GM23338 (cell line): ENCODE data around the gene PORCN. TPM values are rescaled to one million over a fixed set of nuclear protein-coding genes. Genes with fewer than 3 reads are reported as not detected.

ENCODE experiments used
- ATAC-seq: fragments of 200-7000 bp; cut with Tn5 transposase; 3 replicates; pipeline ENCODE4 v1.9.1; 2020
- DNase-seq: peaks from one replicate; pipeline ENCODE4 v3.0.0-alpha.2; 2015; ENCODE audit warnings: low spot score
- H2AFZ ChIP-seq: fragments of 200-600 bp; sonication (generic); 2 replicates; pipeline ENCODE4 v1.8.0; 2016; ENCODE audit warnings: antibody characterized with exemption, mild to moderate bottlenecking, moderate library complexity
- H3F3A ChIP-seq: fragments of 200-600 bp; sonication (generic); replicated peaks from 2 replicates; pipeline ENCODE4 v1.8.0; 2017; ENCODE audit warnings: antibody characterized with exemption, mixed run types, low read depth
- H3K27ac ChIP-seq: fragments of 200-600 bp; sonication (generic); 2 replicates; pipeline ENCODE4 v1.6.1; 2016; ENCODE audit warnings: low read depth
- H3K27me3 ChIP-seq: fragments of 200-600 bp; sonication (generic); 2 replicates; pipeline ENCODE4 v1.8.0; 2016; ENCODE audit warnings: mild to moderate bottlenecking, mixed run types, moderate library complexity; ENCODE audit not compliant: insufficient read depth
- H3K36me3 ChIP-seq: fragments of 200-600 bp; sonication (generic); 2 replicates; pipeline ENCODE4 v1.8.0; 2016; ENCODE audit warnings: mild to moderate bottlenecking; ENCODE audit not compliant: insufficient read depth
- H3K4me1 ChIP-seq: fragments of 200-600 bp; sonication (generic); 2 replicates; pipeline ENCODE4 v1.8.0; 2016; ENCODE audit warnings: mild to moderate bottlenecking, moderate library complexity; ENCODE audit not compliant: insufficient read depth
- H3K4me2 ChIP-seq: fragments of 200-600 bp; sonication (generic); 2 replicates; pipeline ENCODE4 v1.7.1; 2017; ENCODE audit warnings: mixed run types
- H3K4me3 ChIP-seq: fragments of 200-600 bp; sonication (generic); 2 replicates; pipeline ENCODE4 v1.6.1; 2016; ENCODE audit warnings: mixed run types
- H3K79me2 ChIP-seq: fragments of 200-600 bp; sonication (generic); replicated peaks from 2 replicates; pipeline ENCODE4 v1.8.0; 2017; ENCODE audit warnings: mild to moderate bottlenecking; ENCODE audit not compliant: insufficient read depth
- H3K9me2 ChIP-seq: fragments of 200-600 bp; sonication (generic); 2 replicates; pipeline ENCODE4 v1.8.0; 2017; ENCODE audit not compliant: insufficient read depth
- H4K20me1 ChIP-seq: fragments of 200-600 bp; sonication (generic); replicated peaks from 2 replicates; pipeline ENCODE4 v1.8.0; 2017; ENCODE audit warnings: mild to moderate bottlenecking; ENCODE audit not compliant: insufficient read depth
- H3K27ac Mint-ChIP-seq: 2 replicates; pipeline ENCODE4 v1.8.0; 2020; ENCODE audit warnings: inconsistent platforms, mild to moderate bottlenecking, moderate library complexity, mixed read lengths
- H3K27me3 Mint-ChIP-seq: 3 replicates; pipeline ENCODE4 v1.8.0; 2022; ENCODE audit warnings: low read depth, mild to moderate bottlenecking, moderate library complexity, mixed read lengths, inconsistent platforms; ENCODE audit not compliant: insufficient read depth, poor library complexity
- H3K36me3 Mint-ChIP-seq: 3 replicates; pipeline ENCODE4 v1.8.0; 2021; ENCODE audit warnings: low read depth, mild to moderate bottlenecking, inconsistent platforms, moderate library complexity, mixed read lengths
- H3K4me1 Mint-ChIP-seq: 3 replicates; pipeline ENCODE4 v1.8.0; 2020; ENCODE audit warnings: mild to moderate bottlenecking, inconsistent platforms, mixed read lengths
- H3K4me3 Mint-ChIP-seq: 3 replicates; pipeline ENCODE4 v1.8.0; 2021; ENCODE audit warnings: moderate library complexity, mild to moderate bottlenecking, inconsistent platforms, mixed read lengths
- H3K9me3 Mint-ChIP-seq: 3 replicates; pipeline ENCODE4 v1.8.0; 2020; ENCODE audit warnings: moderate library complexity, mild to moderate bottlenecking, inconsistent platforms, mixed read lengths
- CREB1 ChIP-seq: fragments of 250-450 bp; sonication (Bioruptor Pico); IDR thresholded peaks from 2 replicates; pipeline ENCODE4 v1.5.0; 2020; ENCODE audit warnings: low read depth, mild to moderate bottlenecking, moderate library complexity
- EZH2phosphoT487 ChIP-seq: fragments of 200-600 bp; sonication (generic); IDR thresholded peaks from one replicate; pipeline ENCODE4 v1.8.1; 2018; ENCODE audit warnings: antibody characterized with exemption; ENCODE audit not compliant: unreplicated experiment
- JUNB ChIP-seq: IDR thresholded peaks from one replicate; pipeline ENCODE4 v1.6.1; 2016; ENCODE audit warnings: antibody characterized with exemption; ENCODE audit not compliant: unreplicated experiment
- NANOG ChIP-seq: IDR thresholded peaks from 2 replicates; pipeline ENCODE4 v1.6.1; 2016; ENCODE audit warnings: antibody characterized with exemption, borderline replicate concordance
- STAT1 ChIP-seq: IDR thresholded peaks from one replicate; pipeline ENCODE4 v1.6.1; 2016; ENCODE audit warnings: antibody characterized with exemption; ENCODE audit not compliant: unreplicated experiment
- ZNF331 ChIP-seq: fragments of 250-450 bp; sonication (Bioruptor Pico); IDR thresholded peaks from 2 replicates; pipeline ENCODE4 v1.5.0; 2020; ENCODE audit warnings: low read depth, mild to moderate bottlenecking, moderate library complexity
- polyA plus RNA-seq: library from polyadenylated mRNA; unstranded; fragments of >200 nt; fragmentation: Nextera tagmentation; extraction: Ambion mirVana; gene quantifications from 2 replicates; pipeline ENCODE4 v1.2.1, GENCODE V29; 2016
- total RNA-seq: library from RNA; depleted of rRNA; stranded (reverse); fragments of >200 nt; shearing (Covaris generic); gene quantifications from 2 replicates; pipeline ENCODE4 v1.2.3, GENCODE V29; 2014
- TF ChIP-seq, protein P1 (sequence below): IDR thresholded peaks from 2 replicates; pipeline ENCODE4 v1.6.1; 2016; ENCODE audit warnings: antibody characterized with exemption
- TF ChIP-seq, protein P2 (sequence below): fragments of 250-450 bp; sonication (Bioruptor Pico); IDR thresholded peaks from 2 replicates; pipeline ENCODE4 v1.5.0; 2020; ENCODE audit warnings: mild to moderate bottlenecking, moderate library complexity
- TF ChIP-seq, protein P3 (sequence below), 2 experiments: fragments of 200-600 bp in 1 of 2; sonication (generic) in 1 of 2; conservative IDR thresholded peaks; 2 replicates each; pipeline versions ENCODE4 v1.5.1 to v1.6.1; 2016 to 2017; ENCODE audit warnings: antibody characterized with exemption in 2 of 2, low read depth in 2 of 2, mild to moderate bottlenecking in 2 of 2, moderate library complexity in 1 of 2

The PORCN gene
- total and polyA plus RNA-seq, 2 experiments from 2014 or later, result 19.4 to 28.5 TPM

DNA sequence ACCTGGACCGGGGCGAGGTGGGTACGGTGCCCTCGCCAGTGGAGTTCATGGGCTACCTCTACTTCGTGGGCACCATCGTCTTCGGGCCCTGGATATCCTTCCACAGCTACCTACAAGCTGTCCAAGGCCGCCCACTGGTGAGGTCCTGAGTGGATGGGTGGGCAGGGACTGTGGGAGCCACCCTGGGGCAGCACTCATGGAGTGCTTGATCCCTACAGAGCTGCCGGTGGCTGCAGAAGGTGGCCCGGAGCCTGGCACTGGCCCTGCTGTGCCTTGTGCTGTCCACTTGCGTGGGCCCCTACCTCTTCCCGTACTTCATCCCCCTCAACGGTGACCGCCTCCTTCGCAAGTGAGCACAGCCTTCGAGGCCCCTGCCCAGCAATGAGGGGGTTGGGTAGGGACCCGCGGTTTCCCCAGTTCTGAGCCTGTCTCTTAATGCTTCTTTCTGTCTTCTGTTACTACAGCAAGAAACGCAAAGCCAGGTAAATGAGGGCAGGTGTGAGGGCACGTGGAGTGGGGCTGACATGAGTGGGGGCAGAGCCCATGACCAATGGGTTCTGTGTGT lies 3.7 kb downstream of the PORCN start:
- peaks cover 3% of the 10 kb centered on the region; the same call in 1 of the 3 replicates for H3K4me1 Mint-ChIP-seq
- H3K27ac ChIP-seq, result no peak overlapping the region
- H3K4me1 ChIP-seq, result no peaks in the 10 kb centered on the region
- H3F3A ChIP-seq, result no peaks in the 10 kb centered on the region
- H4K20me1 ChIP-seq, result no peaks in the 10 kb centered on the region
- H3K36me3 ChIP-seq, result no peaks in the 10 kb centered on the region
- H3K27ac Mint-ChIP-seq, result no peak overlapping the region
- no peak overlapping the region for H3K4me2 ChIP-seq
- no peaks in the 10 kb centered on the region for H3K79me2 ChIP-seq
- no peak overlapping the region for H2AFZ ChIP-seq
- TF ChIP-seq, protein P1, sequence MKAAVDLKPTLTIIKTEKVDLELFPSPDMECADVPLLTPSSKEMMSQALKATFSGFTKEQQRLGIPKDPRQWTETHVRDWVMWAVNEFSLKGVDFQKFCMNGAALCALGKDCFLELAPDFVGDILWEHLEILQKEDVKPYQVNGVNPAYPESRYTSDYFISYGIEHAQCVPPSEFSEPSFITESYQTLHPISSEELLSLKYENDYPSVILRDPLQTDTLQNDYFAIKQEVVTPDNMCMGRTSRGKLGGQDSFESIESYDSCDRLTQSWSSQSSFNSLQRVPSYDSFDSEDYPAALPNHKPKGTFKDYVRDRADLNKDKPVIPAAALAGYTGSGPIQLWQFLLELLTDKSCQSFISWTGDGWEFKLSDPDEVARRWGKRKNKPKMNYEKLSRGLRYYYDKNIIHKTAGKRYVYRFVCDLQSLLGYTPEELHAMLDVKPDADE, result no peak
- TF ChIP-seq, protein P2, sequence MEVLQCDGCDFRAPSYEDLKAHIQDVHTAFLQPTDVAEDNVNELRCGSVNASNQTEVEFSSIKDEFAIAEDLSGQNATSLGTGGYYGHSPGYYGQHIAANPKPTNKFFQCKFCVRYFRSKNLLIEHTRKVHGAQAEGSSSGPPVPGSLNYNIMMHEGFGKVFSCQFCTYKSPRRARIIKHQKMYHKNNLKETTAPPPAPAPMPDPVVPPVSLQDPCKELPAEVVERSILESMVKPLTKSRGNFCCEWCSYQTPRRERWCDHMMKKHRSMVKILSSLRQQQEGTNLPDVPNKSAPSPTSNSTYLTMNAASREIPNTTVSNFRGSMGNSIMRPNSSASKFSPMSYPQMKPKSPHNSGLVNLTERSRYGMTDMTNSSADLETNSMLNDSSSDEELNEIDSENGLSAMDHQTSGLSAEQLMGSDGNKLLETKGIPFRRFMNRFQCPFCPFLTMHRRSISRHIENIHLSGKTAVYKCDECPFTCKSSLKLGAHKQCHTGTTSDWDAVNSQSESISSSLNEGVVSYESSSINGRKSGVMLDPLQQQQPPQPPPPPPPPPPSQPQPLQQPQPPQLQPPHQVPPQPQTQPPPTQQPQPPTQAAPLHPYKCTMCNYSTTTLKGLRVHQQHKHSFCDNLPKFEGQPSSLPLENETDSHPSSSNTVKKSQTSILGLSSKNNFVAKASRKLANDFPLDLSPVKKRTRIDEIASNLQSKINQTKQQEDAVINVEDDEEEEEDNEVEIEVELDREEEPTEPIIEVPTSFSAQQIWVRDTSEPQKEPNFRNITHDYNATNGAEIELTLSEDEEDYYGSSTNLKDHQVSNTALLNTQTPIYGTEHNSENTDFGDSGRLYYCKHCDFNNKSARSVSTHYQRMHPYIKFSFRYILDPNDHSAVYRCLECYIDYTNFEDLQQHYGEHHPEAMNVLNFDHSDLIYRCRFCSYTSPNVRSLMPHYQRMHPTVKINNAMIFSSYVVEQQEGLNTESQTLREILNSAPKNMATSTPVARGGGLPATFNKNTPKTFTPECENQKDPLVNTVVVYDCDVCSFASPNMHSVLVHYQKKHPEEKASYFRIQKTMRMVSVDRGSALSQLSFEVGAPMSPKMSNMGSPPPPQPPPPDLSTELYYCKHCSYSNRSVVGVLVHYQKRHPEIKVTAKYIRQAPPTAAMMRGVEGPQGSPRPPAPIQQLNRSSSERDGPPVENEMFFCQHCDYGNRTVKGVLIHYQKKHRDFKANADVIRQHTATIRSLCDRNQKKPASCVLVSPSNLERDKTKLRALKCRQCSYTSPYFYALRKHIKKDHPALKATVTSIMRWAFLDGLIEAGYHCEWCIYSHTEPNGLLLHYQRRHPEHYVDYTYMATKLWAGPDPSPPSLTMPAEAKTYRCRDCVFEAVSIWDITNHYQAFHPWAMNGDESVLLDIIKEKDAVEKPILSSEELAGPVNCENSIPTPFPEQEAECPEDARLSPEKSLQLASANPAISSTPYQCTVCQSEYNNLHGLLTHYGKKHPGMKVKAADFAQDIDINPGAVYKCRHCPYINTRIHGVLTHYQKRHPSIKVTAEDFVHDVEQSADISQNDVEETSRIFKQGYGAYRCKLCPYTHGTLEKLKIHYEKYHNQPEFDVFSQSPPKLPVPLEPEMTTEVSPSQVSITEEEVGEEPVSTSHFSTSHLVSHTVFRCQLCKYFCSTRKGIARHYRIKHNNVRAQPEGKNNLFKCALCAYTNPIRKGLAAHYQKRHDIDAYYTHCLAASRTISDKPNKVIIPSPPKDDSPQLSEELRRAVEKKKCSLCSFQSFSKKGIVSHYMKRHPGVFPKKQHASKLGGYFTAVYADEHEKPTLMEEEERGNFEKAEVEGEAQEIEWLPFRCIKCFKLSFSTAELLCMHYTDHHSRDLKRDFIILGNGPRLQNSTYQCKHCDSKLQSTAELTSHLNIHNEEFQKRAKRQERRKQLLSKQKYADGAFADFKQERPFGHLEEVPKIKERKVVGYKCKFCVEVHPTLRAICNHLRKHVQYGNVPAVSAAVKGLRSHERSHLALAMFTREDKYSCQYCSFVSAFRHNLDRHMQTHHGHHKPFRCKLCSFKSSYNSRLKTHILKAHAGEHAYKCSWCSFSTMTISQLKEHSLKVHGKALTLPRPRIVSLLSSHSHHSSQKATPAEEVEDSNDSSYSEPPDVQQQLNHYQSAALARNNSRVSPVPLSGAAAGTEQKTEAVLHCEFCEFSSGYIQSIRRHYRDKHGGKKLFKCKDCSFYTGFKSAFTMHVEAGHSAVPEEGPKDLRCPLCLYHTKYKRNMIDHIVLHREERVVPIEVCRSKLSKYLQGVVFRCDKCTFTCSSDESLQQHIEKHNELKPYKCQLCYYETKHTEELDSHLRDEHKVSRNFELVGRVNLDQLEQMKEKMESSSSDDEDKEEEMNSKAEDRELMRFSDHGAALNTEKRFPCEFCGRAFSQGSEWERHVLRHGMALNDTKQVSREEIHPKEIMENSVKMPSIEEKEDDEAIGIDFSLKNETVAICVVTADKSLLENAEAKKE (CRISPR knock-in tag), result no peak
- TF ChIP-seq NANOG, result no peak
- TF ChIP-seq JUNB, result no peak
- TF ChIP-seq CREB1, result no peak
- no peak for TF ChIP-seq ZNF331 (CRISPR knock-in tag)
- no peak for TF ChIP-seq EZH2phosphoT487
- TF ChIP-seq, protein P3, sequence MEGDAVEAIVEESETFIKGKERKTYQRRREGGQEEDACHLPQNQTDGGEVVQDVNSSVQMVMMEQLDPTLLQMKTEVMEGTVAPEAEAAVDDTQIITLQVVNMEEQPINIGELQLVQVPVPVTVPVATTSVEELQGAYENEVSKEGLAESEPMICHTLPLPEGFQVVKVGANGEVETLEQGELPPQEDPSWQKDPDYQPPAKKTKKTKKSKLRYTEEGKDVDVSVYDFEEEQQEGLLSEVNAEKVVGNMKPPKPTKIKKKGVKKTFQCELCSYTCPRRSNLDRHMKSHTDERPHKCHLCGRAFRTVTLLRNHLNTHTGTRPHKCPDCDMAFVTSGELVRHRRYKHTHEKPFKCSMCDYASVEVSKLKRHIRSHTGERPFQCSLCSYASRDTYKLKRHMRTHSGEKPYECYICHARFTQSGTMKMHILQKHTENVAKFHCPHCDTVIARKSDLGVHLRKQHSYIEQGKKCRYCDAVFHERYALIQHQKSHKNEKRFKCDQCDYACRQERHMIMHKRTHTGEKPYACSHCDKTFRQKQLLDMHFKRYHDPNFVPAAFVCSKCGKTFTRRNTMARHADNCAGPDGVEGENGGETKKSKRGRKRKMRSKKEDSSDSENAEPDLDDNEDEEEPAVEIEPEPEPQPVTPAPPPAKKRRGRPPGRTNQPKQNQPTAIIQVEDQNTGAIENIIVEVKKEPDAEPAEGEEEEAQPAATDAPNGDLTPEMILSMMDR (conservative IDR thresholded peaks at IDR 0.05; ENCODE audit: low read depth in 2 of 2), result no peak
- TF ChIP-seq STAT1, result no peak
- H3K36me3 Mint-ChIP-seq, result peaks cover 10% of the 10 kb centered on the region; the same call in 2 of the 3 replicates
- ATAC-seq (no peak), DNase-seq (no peak)
- no peaks in the 10 kb centered on the region for H3K9me2 ChIP-seq
- H3K27me3 ChIP-seq, result no peaks in the 10 kb centered on the region
- H3K27me3 Mint-ChIP-seq, result peaks cover 11% of the 10 kb centered on the region
- H3K9me3 Mint-ChIP-seq, result no peaks in the 10 kb centered on the region
- no peak overlapping the region for H3K4me3 ChIP-seq
- no peak overlapping the region for H3K4me3 Mint-ChIP-seq
